Breast epithelium (tissue), 4 donors: Measurements from ENCODE around the gene FSHR. TPM values are rescaled to one million over a fixed set of nuclear protein-coding genes. Genes with fewer than 3 reads are reported as not detected.

ENCODE experiments used
- DNase-seq, 2 donors: peaks; one replicate each; pipeline ENCODE4 v3.0.0-alpha.2; 2019; ENCODE audit warnings: low spot score in 2 of 2
- H3K27ac ChIP-seq, 2 donors: fragments of 200-600 bp; sonication (generic) in 1 of 2; one replicate each; pipeline ENCODE4 v1.5.1; 2016 to 2019; ENCODE audit warnings: mild to moderate bottlenecking in 1 of 2
- H3K27me3 ChIP-seq, 2 donors: fragments of 200-600 bp; sonication (generic) in 1 of 2; one replicate each; pipeline versions ENCODE4 v1.5.1 to v1.6.0; 2017 to 2019; ENCODE audit warnings: control low read depth in 1 of 2, mild to moderate bottlenecking in 1 of 2
- H3K36me3 ChIP-seq: fragments of 200-600 bp; one replicate; pipeline ENCODE4 v1.5.1; 2019
- H3K4me1 ChIP-seq, 2 donors: fragments of 200-600 bp; sonication (generic); one replicate each; pipeline ENCODE4 v1.5.1; 2016 to 2019; ENCODE audit warnings: control low read depth in 1 of 2
- H3K4me3 ChIP-seq, 3 donors: fragments of 200-600 bp; sonication (generic); 1 replicate in 2 of 3; 2 replicates in 1 of 3; pipeline ENCODE4 v1.5.1; 2016 to 2019; ENCODE audit warnings: mild to moderate bottlenecking in 3 of 3, moderate library complexity in 2 of 3
- H3K9me3 ChIP-seq, 2 donors: fragments of 200-600 bp; sonication (generic) in 1 of 2; one replicate each; pipeline ENCODE4 v1.5.1; 2016 to 2019; ENCODE audit warnings: control low read depth in 1 of 2
- POLR2A ChIP-seq: fragments of 450-650 bp; IDR thresholded peaks from one replicate; pipeline ENCODE4 v1.6.1; 2016; ENCODE audit warnings: antibody characterized with exemption, mild to moderate bottlenecking, moderate library complexity
- POLR2AphosphoS5 ChIP-seq, 3 donors: sonication (generic); formaldehyde crosslinking; IDR thresholded peaks; one replicate each; pipeline ENCODE4 v1.6.1; 2017; ENCODE audit warnings: antibody characterized with exemption in 3 of 3
- intact Hi-C: fragments of 100-400 bp; cut with DNase I; formaldehyde crosslinking; loops from one replicate; pipeline ENCODE4 v1.15.1; 2023; ENCODE audit warnings: low total_unique reads
- total RNA-seq, 3 donors: library from RNA; depleted of rRNA; stranded (reverse); fragments of >200 nt; gene quantifications; one replicate each; pipeline ENCODE4 v1.1.0, GENCODE V29; 2016
- TF ChIP-seq, protein P1 (sequence below), 3 donors: fragments of 450-650 bp; IDR thresholded peaks; one replicate each; pipeline ENCODE4 v1.5.1; 2016 to 2017; ENCODE audit warnings: antibody characterized with exemption in 3 of 3, mild to moderate bottlenecking in 3 of 3, moderate library complexity in 3 of 3

Gene FSHR
- total RNA-seq, 3 donors from 2014 or later, result not detected

DNA sequence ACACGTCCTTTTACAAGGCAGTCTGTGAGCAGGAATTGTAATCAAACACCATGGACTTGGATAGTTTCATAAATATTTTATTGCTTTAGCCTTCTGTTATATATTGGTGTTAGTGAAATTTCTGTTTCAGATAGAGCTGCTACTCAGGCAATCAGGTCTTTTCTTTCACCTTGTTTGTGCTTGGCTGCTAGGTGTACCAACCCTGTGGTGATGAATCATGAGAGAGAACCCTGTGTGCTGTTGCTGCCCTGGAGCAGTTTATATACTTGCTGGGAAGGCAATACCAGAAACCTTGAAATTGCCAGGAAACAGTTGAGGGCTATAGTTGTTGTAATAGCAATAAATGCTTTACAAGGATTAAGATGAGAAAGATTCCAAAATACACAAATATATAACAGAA, 84.5 kb downstream of the FSHR start:
- DNase-seq, result no peak
- H3K27me3 ChIP-seq, result no peaks in the 10 kb centered on the region
- no peak overlapping the region for H3K27ac ChIP-seq
- H3K9me3 ChIP-seq, result peaks cover 0 to 5% of the 10 kb centered on the region in 2 donors
- no peaks in the 10 kb centered on the region for H3K4me1 ChIP-seq
- H3K36me3 ChIP-seq, result no peaks in the 10 kb centered on the region
- no peak overlapping the region for H3K4me3 ChIP-seq
- TF ChIP-seq, protein P1, sequence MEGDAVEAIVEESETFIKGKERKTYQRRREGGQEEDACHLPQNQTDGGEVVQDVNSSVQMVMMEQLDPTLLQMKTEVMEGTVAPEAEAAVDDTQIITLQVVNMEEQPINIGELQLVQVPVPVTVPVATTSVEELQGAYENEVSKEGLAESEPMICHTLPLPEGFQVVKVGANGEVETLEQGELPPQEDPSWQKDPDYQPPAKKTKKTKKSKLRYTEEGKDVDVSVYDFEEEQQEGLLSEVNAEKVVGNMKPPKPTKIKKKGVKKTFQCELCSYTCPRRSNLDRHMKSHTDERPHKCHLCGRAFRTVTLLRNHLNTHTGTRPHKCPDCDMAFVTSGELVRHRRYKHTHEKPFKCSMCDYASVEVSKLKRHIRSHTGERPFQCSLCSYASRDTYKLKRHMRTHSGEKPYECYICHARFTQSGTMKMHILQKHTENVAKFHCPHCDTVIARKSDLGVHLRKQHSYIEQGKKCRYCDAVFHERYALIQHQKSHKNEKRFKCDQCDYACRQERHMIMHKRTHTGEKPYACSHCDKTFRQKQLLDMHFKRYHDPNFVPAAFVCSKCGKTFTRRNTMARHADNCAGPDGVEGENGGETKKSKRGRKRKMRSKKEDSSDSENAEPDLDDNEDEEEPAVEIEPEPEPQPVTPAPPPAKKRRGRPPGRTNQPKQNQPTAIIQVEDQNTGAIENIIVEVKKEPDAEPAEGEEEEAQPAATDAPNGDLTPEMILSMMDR (IDR thresholded peaks at IDR 0.05), result no peak
- no peak for TF ChIP-seq POLR2AphosphoS5 (IDR thresholded peaks at IDR 0.05)
- TF ChIP-seq POLR2A, result no peak
- intact Hi-C loops, result no loop called here

DNA sequence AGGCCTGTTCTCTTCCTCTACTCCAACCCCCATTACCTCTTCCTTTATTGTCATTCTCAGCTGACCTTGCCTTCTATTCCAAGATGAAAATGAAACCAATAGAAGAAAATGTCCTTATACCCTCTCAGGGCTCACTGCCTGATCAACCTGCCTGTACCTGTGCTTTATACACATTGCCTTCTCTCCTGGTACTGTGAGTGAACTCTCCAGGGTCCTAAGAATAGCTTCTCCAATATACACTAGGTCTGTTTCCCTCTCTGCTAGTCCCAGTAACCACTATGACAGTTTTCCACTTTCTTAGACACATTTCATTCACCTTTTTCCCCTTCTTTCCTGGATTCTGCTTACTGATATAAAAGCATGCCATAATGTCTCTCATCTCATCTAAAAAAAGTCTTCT, 85.7 kb downstream of the FSHR start:
- H3K36me3 ChIP-seq, result no peaks in the 10 kb centered on the region
- TF ChIP-seq, protein P1 (IDR thresholded peaks at IDR 0.05), result no peak
- TF ChIP-seq POLR2A (no peak), POLR2AphosphoS5 (IDR thresholded peaks at IDR 0.05) (no peak)
- no peak for DNase-seq
- H3K9me3 ChIP-seq, result peaks cover 0 to 5% of the 10 kb centered on the region in 2 donors
- no peaks in the 10 kb centered on the region for H3K27me3 ChIP-seq
- H3K4me3 ChIP-seq, result no peak overlapping the region
- no peaks in the 10 kb centered on the region for H3K4me1 ChIP-seq
- no peak overlapping the region for H3K27ac ChIP-seq
- intact Hi-C loops, result no loop called here

DNA sequence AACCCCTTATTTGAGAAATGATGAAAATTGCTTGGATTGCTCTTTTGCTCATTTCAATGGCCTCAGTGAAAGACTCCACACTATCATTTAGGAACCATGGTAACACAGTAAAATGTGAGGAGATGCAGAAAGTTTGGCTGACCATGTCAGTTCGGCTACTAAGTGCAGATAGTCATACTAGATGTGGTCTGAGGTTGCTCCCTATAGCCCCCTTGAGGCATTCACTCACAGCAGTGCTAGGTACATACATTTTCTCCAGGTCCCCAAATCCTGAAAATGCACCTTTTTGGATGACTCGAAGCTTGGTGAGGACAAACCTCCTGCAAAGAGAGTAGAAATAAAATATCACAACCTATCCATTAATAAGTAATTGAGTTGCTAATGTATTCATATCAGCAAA, 86.3 kb downstream of the FSHR start:
- Histone ChIP-seq H3K27ac (no peak overlapping the region), H3K4me1 (no peaks in the 10 kb centered on the region), H3K36me3 (no peaks in the 10 kb centered on the region), H3K27me3 (no peaks in the 10 kb centered on the region), H3K9me3 (peaks cover 0 to 3% of the 10 kb centered on the region in 2 donors), H3K4me3 (no peak overlapping the region)
- intact Hi-C loops, result no loop called here
- TF ChIP-seq POLR2AphosphoS5 (IDR thresholded peaks at IDR 0.05) (no peak), POLR2A (no peak)
- TF ChIP-seq, protein P1 (IDR thresholded peaks at IDR 0.05), result no peak
- DNase-seq, result no peak

DNA sequence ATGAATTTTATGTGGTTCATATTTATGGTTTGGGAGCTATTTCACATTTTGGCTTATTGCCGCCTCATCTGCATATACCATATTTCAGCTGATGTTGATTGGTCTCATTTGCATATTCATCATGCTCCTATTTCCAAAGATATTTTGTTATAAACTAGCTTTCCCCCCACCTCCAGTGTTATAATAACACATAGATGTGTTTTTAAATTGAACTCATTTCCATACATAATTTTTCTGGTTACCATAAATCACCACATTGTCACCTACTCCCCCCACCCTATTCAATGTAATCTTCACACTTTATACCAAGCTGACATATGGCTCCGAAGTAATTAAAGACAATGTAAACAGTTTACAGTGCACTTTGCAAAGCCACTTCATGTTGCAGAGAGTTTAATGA, 101.2 kb downstream of the FSHR start:
- H3K36me3 ChIP-seq, result no peaks in the 10 kb centered on the region
- intact Hi-C loops, result no loop called here
- peaks cover 3 to 13% of the 10 kb centered on the region in 2 donors for H3K9me3 ChIP-seq
- H3K4me1 ChIP-seq, result no peaks in the 10 kb centered on the region
- H3K27me3 ChIP-seq, result no peaks in the 10 kb centered on the region
- no peak overlapping the region for H3K27ac ChIP-seq
- no peak overlapping the region for H3K4me3 ChIP-seq
- TF ChIP-seq, protein P1 (IDR thresholded peaks at IDR 0.05), result no peak
- TF ChIP-seq POLR2AphosphoS5 (IDR thresholded peaks at IDR 0.05), result no peak
- no peak for TF ChIP-seq POLR2A
- no peak for DNase-seq

DNA sequence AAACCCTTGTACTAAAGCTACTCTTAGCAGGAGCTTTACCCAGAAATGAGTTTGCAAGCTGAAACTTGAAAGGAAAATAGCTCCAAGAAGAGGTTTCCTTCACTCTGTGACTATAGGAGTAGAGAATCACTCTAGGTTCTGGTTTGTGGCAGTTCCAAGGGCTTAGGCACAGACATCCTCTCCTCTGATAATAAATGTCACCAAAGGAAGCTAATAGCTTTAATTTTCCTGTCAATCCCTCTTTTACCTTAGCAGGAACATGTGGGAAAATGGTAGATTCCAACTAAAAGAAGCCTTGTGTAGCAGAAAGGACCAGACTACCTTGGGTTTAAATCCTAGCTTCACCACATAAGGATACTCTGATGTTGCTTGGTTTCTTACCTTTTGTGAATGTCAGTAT, 104.0 kb downstream of the FSHR start:
- no peaks in the 10 kb centered on the region for H3K27me3 ChIP-seq
- no peaks in the 10 kb centered on the region for H3K36me3 ChIP-seq
- no peak overlapping the region for H3K27ac ChIP-seq
- no peak overlapping the region for H3K4me3 ChIP-seq
- peaks cover 3 to 5% of the 10 kb centered on the region in 2 donors for H3K9me3 ChIP-seq
- no peak for DNase-seq
- no peaks in the 10 kb centered on the region for H3K4me1 ChIP-seq
- no peak for TF ChIP-seq POLR2A
- intact Hi-C loops, result no loop called here

DNA sequence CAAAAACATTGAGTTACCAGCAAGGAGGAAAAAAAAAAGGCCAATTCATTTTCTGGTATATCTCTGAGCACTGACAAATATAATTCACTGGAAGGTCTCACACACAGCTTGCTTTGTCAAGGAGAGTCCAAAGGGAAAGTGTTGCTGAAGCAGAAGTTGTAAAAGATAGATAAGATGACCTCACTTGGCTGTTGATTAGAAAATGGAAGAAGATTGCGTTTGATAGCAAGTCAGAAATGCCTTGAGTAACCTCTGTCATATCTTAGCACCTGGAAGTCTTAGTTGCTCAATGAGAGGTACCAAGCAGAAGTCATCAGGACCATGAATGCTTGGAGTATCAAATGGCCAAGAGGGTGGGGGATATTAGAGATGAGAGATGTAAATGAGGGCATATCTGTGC, 105.2 kb downstream of the FSHR start:
- no peaks in the 10 kb centered on the region for H3K27me3 ChIP-seq
- no peak for DNase-seq
- no peak overlapping the region for H3K27ac ChIP-seq
- no peaks in the 10 kb centered on the region for H3K36me3 ChIP-seq
- H3K4me1 ChIP-seq, result no peaks in the 10 kb centered on the region
- TF ChIP-seq POLR2A (no peak), POLR2AphosphoS5 (IDR thresholded peaks at IDR 0.05) (no peak)
- TF ChIP-seq, protein P1 (IDR thresholded peaks at IDR 0.05), result no peak
- intact Hi-C loops, result no loop called here
- peaks cover 0 to 2% of the 10 kb centered on the region in 2 donors for H3K9me3 ChIP-seq
- no peak overlapping the region for H3K4me3 ChIP-seq
